ENCODE data around the gene PRDM10. TPM values are rescaled to one million over a fixed set of nuclear protein-coding genes. Genes with fewer than 3 reads are reported as not detected.

The PRDM10 gene
- total RNA-seq, 1 experiment from 2014 or later: 7.7 TPM

GRCh38 chr11:129950101-129951091, 52.2 kb downstream of the PRDM10 start:
- H3K27me3 Mint-ChIP-seq (ENCODE audit: low read depth): no peaks in the 10 kb centered on the region
- Histone ChIP-seq H2BK20ac (ENCODE audit: low read depth, low read length, poor library complexity, severe bottlenecking) (no peak overlapping the region), H3K9me3 (ENCODE audit: control insufficient read depth, low read depth, low read length) (no peaks in the 10 kb centered on the region), H3K4me1 (ENCODE audit: insufficient read depth, low read length) (0 out of 2 replicates have a peak, but pooled peaks cover 4% of the 10 kb centered on the region), H2BK120ac (ENCODE audit: low read depth, low read length, poor library complexity, severe bottlenecking) (no peak overlapping the region), H3K4me2 (ENCODE audit: insufficient read depth, insufficient read length, low read length) (no peak overlapping the region), H4K8ac (replicated peaks; ENCODE audit: insufficient read length, low read depth, low read length) (no peak overlapping the region), H3K23ac (ENCODE audit: insufficient read length, low read depth, low read length) (no peak overlapping the region), H3K27me3 (ENCODE audit: insufficient read depth, low read length) (no peaks in the 10 kb centered on the region), H3K4ac (ENCODE audit: low read depth, low read length) (no peak overlapping the region), H3K14ac (ENCODE audit: insufficient read depth, low read length) (no peak overlapping the region), H2BK12ac (ENCODE audit: insufficient read length, low read depth, low read length) (no peak overlapping the region), H3K79me2 (ENCODE audit: insufficient read depth, low read length) (no peaks in the 10 kb centered on the region), H2BK5ac (ENCODE audit: insufficient read length, low read length) (no peak overlapping the region), H3T11ph (ENCODE audit: low read length) (no peak overlapping the region), H2BK15ac (ENCODE audit: low read depth, low read length) (no peak overlapping the region), H4K5ac (ENCODE audit: insufficient read length, low read depth, low read length) (no peak overlapping the region), H3K18ac (ENCODE audit: insufficient read length, low read depth, low read length) (no peak overlapping the region), H2AFZ (ENCODE audit: low read length) (no peak overlapping the region), H3K27ac (ENCODE audit: insufficient read length, low read depth, low read length) (no peak overlapping the region), H3K23me2 (ENCODE audit: insufficient read length, low read depth, low read length, poor library complexity, severe bottlenecking) (no peaks in the 10 kb centered on the region), H2AK5ac (ENCODE audit: insufficient read length, low read length) (no peak overlapping the region), H4K20me1 (ENCODE audit: control insufficient read depth, insufficient read depth, insufficient read length) (no peaks in the 10 kb centered on the region), H3K9ac (ENCODE audit: extremely low read depth, insufficient read length, low read length) (no peak overlapping the region), H3K79me1 (ENCODE audit: insufficient read depth, low read depth, low read length, poor library complexity, severe bottlenecking) (no peaks in the 10 kb centered on the region), H4K91ac (ENCODE audit: insufficient read length, low read depth, low read length) (no peak overlapping the region), H3K56ac (ENCODE audit: insufficient read length, low read depth, low read length) (no peak overlapping the region)
- H3K27ac Mint-ChIP-seq: peak overlapping the region in 1 of 3 experiments; percentile 51; a peak in 2 of 7 replicates
- no peak for DNase-seq
- H3K36me3 Mint-ChIP-seq (ENCODE audit: insufficient read depth in 1 of 3, low read depth in 3 of 3): peaks cover 10 to 22% (median 17%) of the 10 kb centered on the region in 3 experiments; a peak in 6 of 7 replicates
- peaks cover 22 to 24% of the 10 kb centered on the region in 2 experiments for H3K4me1 Mint-ChIP-seq
- no peaks in the 10 kb centered on the region for H3K9me3 Mint-ChIP-seq
- no CpG with 5 or more reads among the region's 17 CpGs for WGBS (ENCODE audit: extremely low coverage, insufficient read length, low lambda C conversion rate)
- H3K4me3 Mint-ChIP-seq: no peak overlapping the region
- TF ChIP-seq CTCF (conservative IDR thresholded peaks at IDR 0.05): no peak

Data from H9 (cell line).